HEK293 (cell line): ENCODE measurements around the gene PFDN1.

Experiments
- CTCF ChIA-PET: fragments of 350-600 bp; formaldehyde crosslinking; extraction: SDS; loops from one replicate; lab custom pipeline; 2021; ENCODE audit warnings: antibody characterized with exemption; lab: Yijun Ruan, JAX
- POLR2A ChIA-PET: fragments of 300-600 bp; formaldehyde crosslinking; extraction: SDS; loops from one replicate; lab custom pipeline; 2020; ENCODE audit warnings: antibody characterized with exemption, inconsistent platforms; lab: Yijun Ruan, JAX
- H3K27ac ChIP-seq: fragments of 200-500 bp; sonication (Bioruptor generic); 2 replicates; pipeline ENCODE4 v1.5.1; 2014; ENCODE audit warnings: low read depth, low read length, control low read depth, inconsistent platforms; ENCODE audit errors: extremely low read depth
- H3K36me3 ChIP-seq, 2 experiments: fragments of 200-500 bp in 1 of 2; sonication (Bioruptor generic) in 1 of 2; 1 replicate in 1 of 2; 2 replicates in 1 of 2; pipeline ENCODE4 v1.5.1; 2014 to 2017; ENCODE audit warnings: inconsistent platforms in 2 of 2, low read length in 2 of 2; ENCODE audit not compliant: control insufficient read depth in 2 of 2, insufficient read depth in 1 of 2
- H3K4me1 ChIP-seq: fragments of 200-500 bp; sonication (Bioruptor generic); 2 replicates; pipeline ENCODE4 v1.5.1; 2014; ENCODE audit warnings: mild to moderate bottlenecking, low read length, inconsistent platforms; ENCODE audit not compliant: control insufficient read depth, insufficient read depth
- H3K4me3 ChIP-seq: 2 replicates; pipeline ENCODE4 v1.5.1; 2011; ENCODE audit warnings: low read depth, mild to moderate bottlenecking, control low read depth, low read length, moderate library complexity
- H3K9me3 ChIP-seq: fragments of 200-500 bp; sonication (Bioruptor generic); 2 replicates; pipeline ENCODE4 v1.5.1; 2014; ENCODE audit warnings: low read depth, low read length, inconsistent platforms; ENCODE audit not compliant: control insufficient read depth, insufficient read depth
- PBX3 ChIP-seq: sonication (generic); formaldehyde crosslinking; IDR thresholded peaks from 2 replicates; pipeline ENCODE4 v1.8.1; 2022; ENCODE audit warnings: mild to moderate bottlenecking, moderate library complexity, missing genetic modification reagents
- PRDM1 ChIP-seq: fragments of 450-650 bp; formaldehyde crosslinking; IDR thresholded peaks from 2 replicates; pipeline ENCODE4; 2016; ENCODE audit warnings: missing biosample characterization, missing genetic modification characterization
- REPIN1 ChIP-seq: fragments of 450-650 bp; formaldehyde crosslinking; IDR thresholded peaks from 2 replicates; pipeline ENCODE4 v1.5.1; 2017; ENCODE audit warnings: missing biosample characterization, missing genetic modification characterization, low read depth
- SETDB1 ChIP-seq: IDR thresholded peaks from one replicate; pipeline ENCODE4 v1.6.1; 2017; ENCODE audit warnings: mild to moderate bottlenecking, low read length, moderate library complexity, mixed read lengths; ENCODE audit not compliant: insufficient read length
- YY1 ChIP-seq: fragments of 450-650 bp; formaldehyde crosslinking; IDR thresholded peaks from 2 replicates; pipeline ENCODE4 v1.5.1; 2018; ENCODE audit warnings: missing biosample characterization, missing genetic modification characterization
- ZBTB11 ChIP-seq: fragments of 450-650 bp; formaldehyde crosslinking; conservative IDR thresholded peaks from 2 replicates; pipeline ENCODE4 v1.5.1; 2016; ENCODE audit warnings: low read depth, missing biosample characterization, missing genetic modification characterization
- ZBTB44 ChIP-seq: fragments of 450-650 bp; IDR thresholded peaks from 2 replicates; pipeline ENCODE4 v1.5.1; 2018; ENCODE audit warnings: missing biosample characterization, mild to moderate bottlenecking, missing genetic modification characterization
- ZNF114 ChIP-seq: fragments of 450-650 bp; formaldehyde crosslinking; IDR thresholded peaks from 2 replicates; pipeline ENCODE4 v1.5.0; 2017; ENCODE audit warnings: missing biosample characterization, missing genetic modification characterization
- ZNF138 ChIP-seq: fragments of 450-650 bp; formaldehyde crosslinking; IDR thresholded peaks from 2 replicates; pipeline ENCODE4 v1.5.1; 2016; ENCODE audit warnings: missing biosample characterization, missing genetic modification characterization, borderline replicate concordance
- ZNF146 ChIP-seq: fragments of 450-650 bp; formaldehyde crosslinking; IDR thresholded peaks from 2 replicates; pipeline ENCODE4 v1.5.1; 2016; ENCODE audit warnings: missing biosample characterization, missing genetic modification characterization
- ZNF2 ChIP-seq: fragments of 450-650 bp; formaldehyde crosslinking; IDR thresholded peaks from 2 replicates; pipeline ENCODE4 v1.5.1; 2016; ENCODE audit warnings: missing biosample characterization, missing genetic modification characterization
- ZNF202 ChIP-seq: fragments of 450-650 bp; formaldehyde crosslinking; IDR thresholded peaks from 2 replicates; pipeline ENCODE4 v1.5.1; 2016; ENCODE audit warnings: missing biosample characterization, missing genetic modification characterization, borderline replicate concordance
- ZNF248 ChIP-seq: fragments of 450-650 bp; formaldehyde crosslinking; IDR thresholded peaks from 2 replicates; pipeline ENCODE4 v1.5.1; 2017; ENCODE audit warnings: missing biosample characterization, missing genetic modification characterization
- ZNF274 ChIP-seq, 2 experiments: fragments of 200-500 bp in 1 of 2; fragments of 450-650 bp in 1 of 2; sonication (Bioruptor generic) in 1 of 2; formaldehyde crosslinking in 1 of 2; IDR thresholded peaks; 2 replicates each; pipeline versions ENCODE4 v1.5.1 to v1.6.1; 2014 to 2016; ENCODE audit warnings: borderline replicate concordance in 1 of 2, inconsistent platforms in 1 of 2, low read length in 1 of 2, missing biosample characterization in 1 of 2, missing genetic modification characterization in 1 of 2
- ZNF280C ChIP-seq: fragments of 450-650 bp; formaldehyde crosslinking; IDR thresholded peaks from 2 replicates; pipeline ENCODE4 v1.5.1; 2016; ENCODE audit warnings: missing biosample characterization, missing genetic modification characterization
- ZNF341 ChIP-seq: fragments of 450-650 bp; formaldehyde crosslinking; IDR thresholded peaks from 2 replicates; pipeline ENCODE4; 2016; ENCODE audit warnings: low read depth, missing biosample characterization, missing genetic modification characterization
- ZNF416 ChIP-seq: fragments of 450-650 bp; formaldehyde crosslinking; IDR thresholded peaks from 2 replicates; pipeline ENCODE4 v1.5.1; 2016; ENCODE audit warnings: missing biosample characterization, missing genetic modification characterization
- ZNF423 ChIP-seq: fragments of 450-650 bp; formaldehyde crosslinking; IDR thresholded peaks from 2 replicates; pipeline ENCODE4 v1.5.1; 2016; ENCODE audit warnings: missing biosample characterization, missing genetic modification characterization
- ZNF449 ChIP-seq: fragments of 450-650 bp; formaldehyde crosslinking; IDR thresholded peaks from 2 replicates; pipeline ENCODE4 v1.5.1; 2017; ENCODE audit warnings: missing biosample characterization, mild to moderate bottlenecking, missing genetic modification characterization, moderate library complexity
- ZNF501 ChIP-seq: fragments of 450-650 bp; formaldehyde crosslinking; IDR thresholded peaks from 2 replicates; pipeline ENCODE4 v1.5.1; 2016; ENCODE audit warnings: missing biosample characterization, missing genetic modification characterization
- ZNF658 ChIP-seq: fragments of 450-650 bp; formaldehyde crosslinking; IDR thresholded peaks from 2 replicates; pipeline ENCODE4; 2016; ENCODE audit warnings: missing biosample characterization, missing genetic modification characterization
- ZNF704 ChIP-seq: fragments of 450-650 bp; formaldehyde crosslinking; IDR thresholded peaks from 2 replicates; pipeline ENCODE4 v1.5.1; 2016; ENCODE audit warnings: missing biosample characterization, missing genetic modification characterization
- ZNF768 ChIP-seq: fragments of 450-650 bp; formaldehyde crosslinking; IDR thresholded peaks from 2 replicates; pipeline ENCODE4 v1.5.1; 2018; ENCODE audit warnings: missing biosample characterization, mild to moderate bottlenecking, missing genetic modification characterization
- ZNF776 ChIP-seq: fragments of 450-650 bp; formaldehyde crosslinking; IDR thresholded peaks from 2 replicates; pipeline ENCODE4 v1.5.0; 2017; ENCODE audit warnings: missing biosample characterization, missing genetic modification characterization, borderline replicate concordance

PFDN1 gene

GRCh38 chr5:140202610-140203009 is 100.3 kb downstream of the PFDN1 start:
- H3K4me3 ChIP-seq: no peak overlapping the region
- TF ChIP-seq ZNF416 (tag by site-specific recombination) (no peak), PBX3 (CRISPR knock-in tag) (no peak), ZNF423 (tag by site-specific recombination) (no peak), ZNF341 (tag by site-specific recombination) (no peak), ZNF202 (tag by site-specific recombination) (no peak), ZNF776 (tag by site-specific recombination) (no peak), ZNF280C (tag by site-specific recombination) (no peak), ZNF146 (tag by site-specific recombination) (no peak), ZNF2 (tag by site-specific recombination) (no peak), ZNF138 (tag by site-specific recombination) (no peak)
- ChIA-PET CTCF (interaction anchor here (0.7 kb wide), 1 partner anchor 51 kb away, joined by 5 read pairs; no protein-coding TSS in a partner anchor), POLR2A (no interaction called here)
- no peaks in the 10 kb centered on the region for H3K9me3 ChIP-seq
- H3K27ac ChIP-seq: no peak overlapping the region
- peaks cover 0 to 2% of the 10 kb centered on the region in 2 experiments; a peak in 1 of 3 replicates for H3K36me3 ChIP-seq
- peaks cover 4% of the 10 kb centered on the region for H3K4me1 ChIP-seq

GRCh38 chr5:140202078-140202477 is 100.8 kb downstream of the PFDN1 start:
- POLR2A ChIA-PET: no interaction called here
- TF ChIP-seq ZNF114 (tag by site-specific recombination): no peak
- TF ChIP-seq ZNF449 (tag by site-specific recombination): no peak
- no peak for TF ChIP-seq ZNF768 (tag by site-specific recombination)
- no peak for TF ChIP-seq YY1 (tag by site-specific recombination)
- no peak for TF ChIP-seq ZNF341 (tag by site-specific recombination)
- no peak for TF ChIP-seq ZNF248 (tag by site-specific recombination)
- no peak for TF ChIP-seq ZBTB11 (tag by site-specific recombination)
- no peak for TF ChIP-seq ZBTB44 (tag by site-specific recombination)
- no peak for TF ChIP-seq ZNF501 (tag by site-specific recombination)
- TF ChIP-seq REPIN1 (tag by site-specific recombination): no peak
- TF ChIP-seq PRDM1 (tag by site-specific recombination): no peak
- no peak for TF ChIP-seq ZNF274 (IDR thresholded peaks at IDR 0.05; ENCODE audit: low read length)
- no peak for TF ChIP-seq ZNF274 (tag by site-specific recombination; IDR thresholded peaks at IDR 0.05; ENCODE audit: borderline replicate concordance)
- TF ChIP-seq SETDB1: no peak
- TF ChIP-seq ZNF704: no peak
- no peak for TF ChIP-seq ZNF658 (tag by site-specific recombination)

More at GRCh38 chr5:140202078-140202477, 100.8 kb downstream of the PFDN1 start:
- CTCF ChIA-PET: no interaction called here
- H3K9me3 ChIP-seq: no peaks in the 10 kb centered on the region
- H3K4me1 ChIP-seq: peaks cover 4% of the 10 kb centered on the region
- H3K4me3 ChIP-seq: no peak overlapping the region
- H3K36me3 ChIP-seq: peaks cover 0 to 2% of the 10 kb centered on the region in 2 experiments; a peak in 1 of 3 replicates
- no peak overlapping the region for H3K27ac ChIP-seq
